IgD-negative memory B cell (primary cell): ENCODE data around the gene TMEM250. TPM values are rescaled to one million over a fixed set of nuclear protein-coding genes. Genes with fewer than 3 reads are reported as not detected.

ENCODE experiments used
- H3K27ac Mint-ChIP-seq, 3 donors: one replicate each; pipeline ENCODE4 v1.8.0; 2020 to 2022; ENCODE audit warnings: mild to moderate bottlenecking in 3 of 3, mixed read lengths in 3 of 3, moderate library complexity in 1 of 3
- H3K27me3 Mint-ChIP-seq: one replicate; pipeline ENCODE4 v1.8.0; 2021; ENCODE audit warnings: mixed read lengths
- H3K36me3 Mint-ChIP-seq: one replicate; pipeline ENCODE4 v1.8.0; 2020; ENCODE audit warnings: mild to moderate bottlenecking, mixed read lengths
- H3K4me1 Mint-ChIP-seq, 3 donors: one replicate each; pipeline ENCODE4 v1.8.0; 2020 to 2022; ENCODE audit warnings: mixed read lengths in 3 of 3, mild to moderate bottlenecking in 1 of 3
- H3K4me3 Mint-ChIP-seq, 4 donors: one replicate each; pipeline ENCODE4 v1.8.0; 2020 to 2022; ENCODE audit warnings: mild to moderate bottlenecking in 4 of 4, mixed read lengths in 4 of 4, moderate library complexity in 3 of 4
- H3K9me3 Mint-ChIP-seq, 3 donors: one replicate each; pipeline ENCODE4 v1.8.0; 2020 to 2021; ENCODE audit warnings: mixed read lengths in 3 of 3, mild to moderate bottlenecking in 1 of 3
- polyA plus RNA-seq: library from polyadenylated mRNA; unstranded; fragments of 300-500 nt; fragmentation: Illumina TruSeq; gene quantifications from one replicate; pipeline ENCODE4 v1.2.3, GENCODE V29; 2021

TMEM250 gene
- polyA plus RNA-seq, 1 donor from 2014 or later = 30.3 TPM

DNA sequence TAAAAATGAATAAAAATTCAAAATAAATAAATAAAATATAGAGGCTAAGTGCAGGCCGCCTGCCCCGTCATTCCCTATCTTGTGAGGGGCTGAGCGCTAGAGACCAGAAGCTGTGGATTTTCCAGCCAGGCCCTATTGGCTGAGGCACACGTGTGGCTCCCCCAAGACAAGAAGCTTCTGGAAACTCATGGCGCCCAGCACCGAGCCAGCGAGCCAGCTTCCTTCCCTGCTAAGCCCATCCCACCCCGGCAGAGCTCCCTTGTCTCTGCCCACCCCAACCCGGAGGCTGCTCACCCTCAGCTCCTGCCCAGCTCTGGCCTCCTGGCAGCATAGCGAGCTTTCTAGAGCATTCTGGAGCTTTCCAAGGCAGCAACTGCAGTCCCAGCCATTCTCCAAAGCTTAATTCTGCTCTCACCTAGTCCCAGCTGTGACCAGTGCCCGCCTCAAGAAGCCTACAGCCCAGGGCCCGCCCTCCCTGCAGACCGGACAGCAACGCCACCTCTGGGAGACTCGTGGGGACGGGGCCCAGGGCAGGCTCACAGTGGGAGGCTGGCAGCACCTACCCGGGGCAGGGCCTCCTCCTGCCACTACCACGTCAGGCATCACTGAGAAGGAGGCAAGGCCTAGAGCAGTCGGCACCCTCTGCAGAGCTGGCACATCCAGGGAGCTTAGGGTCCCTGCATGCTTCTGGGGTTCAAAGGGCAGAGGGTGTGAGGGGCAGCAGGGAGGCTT is 23.2 kb upstream of the TMEM250 start:
- H3K36me3 Mint-ChIP-seq = peaks cover 1% of the 10 kb centered on the region
- no peak overlapping the region for H3K27ac Mint-ChIP-seq
- no peaks in the 10 kb centered on the region for H3K9me3 Mint-ChIP-seq

DNA sequence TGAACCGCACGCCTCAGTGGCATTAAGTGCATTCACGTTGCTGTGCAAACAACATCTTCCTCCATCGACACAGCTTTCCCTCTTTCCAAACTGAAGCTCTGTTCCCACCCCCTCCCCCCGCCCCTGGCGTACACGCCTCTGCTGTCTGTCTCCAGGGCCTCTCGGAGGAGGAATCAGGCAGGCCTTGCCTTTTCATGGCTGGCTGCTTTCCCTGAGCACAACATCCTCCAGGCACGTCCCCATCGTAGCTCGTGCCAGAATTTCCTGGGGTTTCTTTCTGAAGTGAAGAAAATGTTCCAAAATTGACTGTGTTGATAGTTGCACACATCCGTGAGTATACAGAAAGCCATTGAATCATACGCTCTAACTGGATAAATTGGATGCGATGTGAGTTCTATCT is 22.3 kb upstream of the TMEM250 start:
- Mint-ChIP-seq H3K27ac (no peak overlapping the region), H3K4me3 (no peak overlapping the region), H3K9me3 (no peaks in the 10 kb centered on the region), H3K4me1 (no peaks in the 10 kb centered on the region), H3K27me3 (peaks cover 21% of the 10 kb centered on the region), H3K36me3 (peaks cover 1% of the 10 kb centered on the region)

More for the DNA sequence above, 23.2 kb upstream of the TMEM250 start:
- H3K4me1 Mint-ChIP-seq = no peaks in the 10 kb centered on the region
- peaks cover 23% of the 10 kb centered on the region for H3K27me3 Mint-ChIP-seq
- H3K4me3 Mint-ChIP-seq = no peak overlapping the region

DNA sequence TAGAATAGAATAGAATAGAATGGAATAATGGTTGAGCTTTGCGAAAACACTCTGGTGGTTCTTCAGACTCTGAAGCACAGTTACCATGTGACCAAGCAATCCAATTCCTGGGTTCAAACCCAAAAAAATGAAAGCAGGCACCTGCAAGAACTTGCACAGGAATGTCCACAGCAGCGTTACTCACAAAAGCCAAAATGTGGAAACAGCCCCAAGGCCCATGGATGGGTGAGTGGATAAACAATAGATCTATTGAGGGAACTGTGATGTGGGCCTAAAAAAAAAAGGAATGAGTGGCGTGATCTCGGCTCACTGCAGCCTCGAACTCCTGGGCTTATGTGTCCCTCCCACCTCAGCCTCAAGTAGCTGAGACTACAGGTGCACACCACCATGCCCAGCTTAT is 21.4 kb upstream of the TMEM250 start:
- Mint-ChIP-seq H3K27me3 (peaks cover 23% of the 10 kb centered on the region), H3K36me3 (peaks cover 1% of the 10 kb centered on the region), H3K4me3 (no peak overlapping the region), H3K27ac (no peak overlapping the region), H3K9me3 (no peaks in the 10 kb centered on the region), H3K4me1 (no peaks in the 10 kb centered on the region)

DNA sequence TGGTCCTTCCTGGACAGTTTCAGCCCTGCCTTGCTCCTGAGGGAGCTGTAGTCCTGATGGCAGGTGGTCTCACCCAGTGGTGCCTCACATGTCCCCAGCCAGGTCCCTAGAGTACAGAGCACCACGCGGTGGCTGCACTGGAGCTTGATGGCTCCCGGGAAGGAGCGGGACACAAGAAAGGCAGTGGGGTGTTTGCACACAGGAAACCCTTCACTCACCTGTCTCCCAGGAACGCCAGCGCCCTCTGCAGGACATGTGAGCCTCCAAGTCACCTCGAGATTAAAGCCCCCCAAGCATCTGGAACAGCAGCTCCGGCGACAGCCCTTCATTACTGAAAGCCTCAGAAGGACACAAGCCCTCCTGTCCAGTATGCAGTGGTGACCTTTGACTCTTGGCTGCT is 19.9 kb upstream of the TMEM250 start:
- no peak overlapping the region for H3K4me3 Mint-ChIP-seq
- H3K27me3 Mint-ChIP-seq = peaks cover 29% of the 10 kb centered on the region
- H3K27ac Mint-ChIP-seq = no peak overlapping the region
- no peaks in the 10 kb centered on the region for H3K9me3 Mint-ChIP-seq
- H3K4me1 Mint-ChIP-seq = peaks cover 0 to 3% (median 0%) of the 10 kb centered on the region in 3 donors
- H3K36me3 Mint-ChIP-seq = peaks cover 1% of the 10 kb centered on the region

DNA sequence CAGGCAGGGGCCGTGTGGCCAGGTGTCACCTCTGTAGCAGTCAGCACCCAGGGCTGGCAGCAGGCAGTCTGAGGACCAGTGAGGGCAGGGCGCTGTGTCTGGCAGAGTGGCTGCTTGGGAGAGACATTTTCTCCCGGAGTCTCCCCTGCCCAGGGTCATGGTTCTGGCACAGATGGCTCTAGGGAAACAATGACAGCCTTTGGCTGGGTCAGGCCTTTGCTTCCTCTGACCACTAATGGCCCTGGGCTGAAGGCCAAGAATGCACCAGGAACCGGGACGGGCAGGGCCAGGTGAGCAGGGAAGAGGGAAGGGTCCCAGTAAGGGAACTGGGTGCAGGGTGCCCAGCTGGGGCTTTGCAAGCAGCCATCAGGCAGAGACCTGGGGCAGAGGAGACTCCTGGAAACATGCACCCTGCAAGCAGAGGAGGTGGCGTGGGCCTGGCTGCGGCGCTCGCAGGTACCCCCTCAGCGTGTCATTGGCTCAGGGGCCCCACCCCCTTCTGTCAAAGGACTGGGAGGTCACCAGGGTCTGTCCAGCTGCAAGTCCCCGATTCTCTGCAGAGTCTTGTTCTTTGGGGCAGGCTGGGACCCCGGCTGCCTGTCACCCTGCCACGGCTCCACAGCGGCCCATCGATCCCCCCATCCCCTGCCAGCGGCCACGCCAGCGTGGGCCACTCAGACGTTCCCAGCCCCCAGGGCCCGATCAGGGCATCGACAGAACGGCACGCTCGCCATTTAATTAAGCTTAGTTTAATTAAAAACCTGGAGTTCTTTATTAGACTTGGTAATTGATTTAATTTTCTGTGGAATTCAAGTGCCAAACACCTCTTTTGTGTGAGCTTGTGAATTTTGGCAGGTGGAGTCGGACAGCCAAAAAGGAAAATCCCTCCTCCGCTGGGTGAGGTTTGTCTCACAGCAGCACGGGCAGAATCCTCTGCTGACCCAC is 18.9 kb upstream of the TMEM250 start:
- H3K9me3 Mint-ChIP-seq = no peaks in the 10 kb centered on the region
- H3K27me3 Mint-ChIP-seq = peaks cover 32% of the 10 kb centered on the region
- no peak overlapping the region for H3K4me3 Mint-ChIP-seq
- peaks cover 0 to 3% (median 0%) of the 10 kb centered on the region in 3 donors for H3K4me1 Mint-ChIP-seq
- H3K36me3 Mint-ChIP-seq = peaks cover 1% of the 10 kb centered on the region
- H3K27ac Mint-ChIP-seq = peak overlapping the region in 1 of 3 donors; percentile 10

DNA sequence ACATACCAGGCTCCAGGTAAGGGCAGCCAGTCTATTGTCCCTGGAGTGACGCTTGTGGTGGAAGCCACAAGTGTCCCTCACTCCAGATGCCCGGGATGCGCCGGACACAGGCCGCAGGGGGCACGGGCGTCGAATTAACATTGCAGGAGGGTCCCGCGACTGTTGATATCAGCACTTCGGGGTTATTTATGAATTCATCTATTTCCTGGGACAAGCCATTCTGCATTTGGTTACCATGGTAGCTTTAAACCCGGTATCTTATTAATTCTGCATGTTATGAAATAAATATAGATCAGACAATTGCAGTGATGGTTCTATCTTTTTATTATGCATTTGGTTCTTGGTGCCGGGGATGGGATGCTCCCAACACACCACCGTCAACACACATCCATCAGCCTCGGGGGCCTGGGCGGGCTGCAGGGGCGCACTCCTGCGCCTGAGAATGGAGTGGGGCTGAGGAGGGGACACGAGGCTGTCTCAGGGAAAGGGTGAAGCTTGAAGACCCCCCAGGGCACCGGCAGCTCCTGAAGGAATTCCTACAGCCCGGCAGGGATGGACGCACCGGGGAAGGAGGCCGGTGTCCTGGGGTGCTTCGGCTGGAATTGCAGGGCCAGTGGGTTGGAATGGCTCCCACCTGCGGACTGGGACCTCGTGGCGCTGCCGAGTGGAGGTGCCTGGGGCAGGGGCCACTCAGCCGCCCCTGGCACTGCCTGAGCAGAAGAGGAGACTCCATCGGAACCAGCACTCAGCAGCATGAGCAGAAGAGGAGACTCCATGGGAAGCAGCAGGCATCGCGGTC is 17.7 kb upstream of the TMEM250 start:
- H3K27me3 Mint-ChIP-seq = peaks cover 39% of the 10 kb centered on the region
- H3K36me3 Mint-ChIP-seq = peaks cover 1% of the 10 kb centered on the region
- H3K27ac Mint-ChIP-seq = no peak overlapping the region
- H3K9me3 Mint-ChIP-seq = no peaks in the 10 kb centered on the region
- peaks cover 0 to 3% (median 0%) of the 10 kb centered on the region in 3 donors for H3K4me1 Mint-ChIP-seq
- no peak overlapping the region for H3K4me3 Mint-ChIP-seq

DNA sequence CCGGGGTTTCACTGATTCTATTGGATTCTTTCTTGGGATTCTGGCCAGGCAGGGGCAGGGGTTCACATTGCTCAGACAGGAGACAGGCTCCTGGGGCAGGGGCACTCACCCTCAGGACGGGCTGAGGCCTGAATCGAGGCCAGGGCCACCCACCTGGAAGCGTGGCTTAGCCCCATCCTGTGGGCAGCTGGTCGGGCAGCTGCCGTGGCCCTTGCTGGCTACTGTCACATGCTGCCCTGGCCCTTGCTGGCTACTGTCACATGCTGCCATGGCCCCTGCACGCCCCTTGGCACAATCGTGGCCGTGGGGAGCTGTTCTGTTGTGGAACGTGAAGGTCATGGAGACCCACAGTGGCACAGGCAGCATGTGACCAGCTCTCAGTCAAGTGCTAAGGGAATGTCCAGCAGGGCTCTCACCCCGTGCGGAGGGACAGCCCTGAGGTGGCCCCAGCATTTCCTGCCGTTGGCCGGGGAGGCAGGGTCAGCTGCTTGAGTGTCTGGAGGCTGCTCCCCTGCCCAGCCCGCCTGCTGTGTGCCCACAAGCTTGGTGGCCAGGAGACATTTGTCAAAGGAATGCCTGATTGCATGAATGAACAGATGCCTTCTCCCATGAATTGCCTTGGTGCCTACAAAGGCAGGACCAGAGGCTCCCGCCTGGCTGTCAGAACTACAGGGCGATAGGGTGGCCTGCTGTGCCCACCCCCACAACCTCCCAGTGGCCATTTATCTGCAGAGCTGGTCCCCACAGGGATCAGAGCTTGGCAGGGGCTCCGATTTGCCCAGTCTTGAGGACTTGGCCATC is 16.9 kb upstream of the TMEM250 start:
- Mint-ChIP-seq H3K9me3 (no peaks in the 10 kb centered on the region), H3K27ac (no peak overlapping the region), H3K36me3 (no peaks in the 10 kb centered on the region), H3K4me1 (peaks cover 0 to 3% (median 0%) of the 10 kb centered on the region in 3 donors), H3K27me3 (peaks cover 41% of the 10 kb centered on the region), H3K4me3 (no peak overlapping the region)

DNA sequence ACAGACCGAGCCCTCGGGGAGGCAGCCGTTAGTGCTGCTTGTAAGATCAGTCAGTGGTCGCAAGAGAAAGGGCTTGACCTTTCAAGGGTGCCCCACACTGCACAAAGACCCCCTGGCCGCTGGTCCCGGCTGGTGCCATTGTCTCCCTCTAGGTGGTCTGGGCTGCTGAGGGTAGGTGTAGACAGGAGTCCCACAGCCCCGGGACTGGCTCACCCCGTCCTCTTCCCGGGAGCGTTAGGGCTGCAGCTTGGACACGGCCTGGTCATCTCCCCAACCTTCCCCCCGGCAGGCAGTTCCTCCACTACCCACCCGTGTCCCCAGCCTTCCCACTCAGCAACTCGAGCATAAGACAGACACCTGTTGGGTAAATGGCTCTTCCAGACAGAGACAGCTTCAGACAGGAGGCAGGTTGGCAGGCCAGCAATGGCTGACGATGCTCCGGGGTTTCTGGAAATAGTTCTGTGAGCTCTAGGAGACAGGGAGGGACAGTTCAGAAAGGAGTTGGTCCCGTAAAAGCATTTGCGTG is 15.3 kb upstream of the TMEM250 start:
- Mint-ChIP-seq H3K36me3 (peaks cover 1% of the 10 kb centered on the region), H3K27me3 (peaks cover 51% of the 10 kb centered on the region), H3K4me3 (peak overlapping the region in 2 of 4 donors; percentile 76 to 89), H3K4me1 (peaks cover 0 to 3% (median 0%) of the 10 kb centered on the region in 3 donors), H3K9me3 (no peaks in the 10 kb centered on the region), H3K27ac (no peak overlapping the region)

DNA sequence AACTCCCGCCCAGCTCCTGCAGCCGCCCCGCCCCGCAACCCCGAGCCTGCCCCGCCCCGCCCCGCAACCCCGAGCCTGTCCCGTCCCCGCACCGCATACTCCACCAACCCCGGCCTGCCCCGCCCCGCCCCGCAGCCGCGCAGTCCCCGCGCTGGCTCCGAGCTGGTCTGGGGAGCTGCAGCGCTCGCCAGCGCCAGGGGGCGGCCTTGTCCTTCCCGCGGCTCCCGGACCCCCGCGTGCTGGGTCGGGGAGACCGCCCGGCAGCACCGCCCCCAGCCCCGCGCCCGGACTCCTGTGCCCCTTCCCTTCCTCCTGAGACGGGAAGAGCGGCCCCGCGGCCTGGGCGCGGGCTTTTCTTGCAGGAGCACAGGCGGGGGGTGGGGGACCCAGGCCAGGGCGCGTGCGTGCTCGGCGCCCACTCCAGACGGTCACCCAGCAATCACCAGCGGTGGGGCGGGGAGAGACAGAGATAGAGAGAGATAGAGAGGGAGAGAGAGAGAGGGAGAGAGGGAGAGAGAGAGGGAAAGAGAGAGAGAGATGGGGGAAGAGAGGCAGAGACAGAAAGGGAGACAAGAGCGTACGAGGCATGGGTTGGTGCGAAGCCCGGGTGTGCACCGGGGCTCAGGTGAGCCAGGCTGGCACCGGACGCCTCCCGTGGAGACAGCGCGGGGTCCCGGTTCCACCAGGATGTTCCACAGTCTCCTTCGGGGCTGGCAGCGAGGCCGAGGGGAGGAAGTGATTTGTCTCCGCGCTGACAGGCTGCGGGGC is 14.7 kb upstream of the TMEM250 start:
- H3K4me1 Mint-ChIP-seq = peaks cover 0 to 3% (median 0%) of the 10 kb centered on the region in 3 donors
- H3K36me3 Mint-ChIP-seq = peaks cover 1% of the 10 kb centered on the region
- no peaks in the 10 kb centered on the region for H3K9me3 Mint-ChIP-seq
- peaks cover 47% of the 10 kb centered on the region for H3K27me3 Mint-ChIP-seq
- H3K27ac Mint-ChIP-seq = no peak overlapping the region
- H3K4me3 Mint-ChIP-seq = peak overlapping the region in 3 of 4 donors; percentile 65 to 84 (median 76)

DNA sequence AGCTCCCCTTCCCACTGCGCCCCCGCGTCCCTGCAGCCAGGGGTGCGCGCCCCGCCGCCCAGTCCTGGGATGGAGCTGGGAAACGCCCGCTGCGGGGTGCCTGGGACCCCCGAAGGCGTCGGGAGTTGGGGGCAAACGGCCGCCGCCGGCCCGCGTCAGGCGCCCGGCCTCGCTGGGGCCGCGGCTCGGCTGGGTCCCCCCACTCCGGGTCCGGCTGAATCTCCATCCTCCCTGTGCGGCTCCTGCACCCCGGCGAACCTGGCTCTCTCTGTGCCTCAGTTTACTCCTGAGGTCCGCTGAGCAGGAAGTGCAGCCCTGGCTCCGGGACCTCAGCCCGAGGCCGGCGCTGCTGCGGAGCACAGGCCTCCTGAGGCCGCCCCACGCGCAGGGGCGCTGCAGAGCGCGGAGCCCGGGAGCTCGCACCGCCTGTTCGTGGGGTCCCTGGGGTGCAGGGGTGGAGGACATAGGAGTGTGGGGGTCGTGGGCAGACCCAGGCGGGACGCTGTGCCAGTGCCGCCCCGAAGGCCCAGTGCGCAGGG is 13.9 kb upstream of the TMEM250 start:
- no peak overlapping the region for H3K27ac Mint-ChIP-seq
- H3K4me1 Mint-ChIP-seq = peaks cover 0 to 3% (median 0%) of the 10 kb centered on the region in 3 donors
- peaks cover 1% of the 10 kb centered on the region for H3K36me3 Mint-ChIP-seq
- no peak overlapping the region for H3K4me3 Mint-ChIP-seq
- no peaks in the 10 kb centered on the region for H3K9me3 Mint-ChIP-seq
- H3K27me3 Mint-ChIP-seq = peaks cover 45% of the 10 kb centered on the region

DNA sequence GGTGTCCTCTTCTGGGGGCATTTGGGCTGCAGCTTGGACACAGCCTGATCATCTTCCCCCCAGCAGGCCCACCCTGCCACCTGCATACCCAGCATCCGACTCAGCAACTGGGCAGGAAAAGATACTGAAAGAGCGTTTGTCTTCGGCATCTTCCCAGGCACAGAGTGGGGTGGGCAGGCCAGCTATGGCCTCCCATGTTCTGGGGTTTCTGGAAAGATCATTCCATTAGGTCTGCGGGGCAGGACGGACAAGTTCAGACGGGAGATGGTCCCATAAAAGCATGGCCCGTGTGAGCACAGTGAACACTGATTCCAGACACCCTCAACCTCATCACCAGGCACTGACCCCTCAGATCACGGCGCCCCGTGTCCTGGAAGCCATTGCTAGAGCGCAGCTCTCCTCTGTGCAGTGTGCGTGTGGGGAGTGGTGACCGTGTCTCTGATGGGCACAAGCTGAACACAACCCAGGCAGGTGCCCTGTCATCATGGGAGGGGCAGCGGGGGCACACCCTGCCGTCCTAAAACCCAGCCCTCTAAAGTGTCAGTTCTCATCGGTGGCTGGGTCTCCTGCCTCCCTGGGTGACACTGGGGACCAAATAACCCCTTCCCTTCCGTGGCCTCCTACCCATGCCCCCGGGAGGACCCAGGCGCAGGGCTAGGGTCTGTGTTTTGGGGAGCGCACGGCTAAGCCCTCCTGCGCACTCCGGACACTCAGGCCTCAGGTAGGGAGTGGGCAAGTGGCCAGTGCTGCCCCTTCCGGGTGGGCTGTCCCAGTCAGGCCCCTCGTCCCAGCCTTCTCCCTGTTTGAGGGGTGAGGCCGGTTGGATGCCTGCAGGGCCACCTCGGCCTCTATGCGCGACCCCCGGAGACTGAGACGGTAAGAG is 13.2 kb upstream of the TMEM250 start:
- H3K27ac Mint-ChIP-seq = no peak overlapping the region
- peak overlapping the region in 1 of 4 donors; percentile 83 for H3K4me3 Mint-ChIP-seq
- no peaks in the 10 kb centered on the region for H3K9me3 Mint-ChIP-seq
- H3K27me3 Mint-ChIP-seq = peaks cover 46% of the 10 kb centered on the region
- peaks cover 1% of the 10 kb centered on the region for H3K36me3 Mint-ChIP-seq
- H3K4me1 Mint-ChIP-seq = peaks cover 0 to 3% (median 0%) of the 10 kb centered on the region in 3 donors

DNA sequence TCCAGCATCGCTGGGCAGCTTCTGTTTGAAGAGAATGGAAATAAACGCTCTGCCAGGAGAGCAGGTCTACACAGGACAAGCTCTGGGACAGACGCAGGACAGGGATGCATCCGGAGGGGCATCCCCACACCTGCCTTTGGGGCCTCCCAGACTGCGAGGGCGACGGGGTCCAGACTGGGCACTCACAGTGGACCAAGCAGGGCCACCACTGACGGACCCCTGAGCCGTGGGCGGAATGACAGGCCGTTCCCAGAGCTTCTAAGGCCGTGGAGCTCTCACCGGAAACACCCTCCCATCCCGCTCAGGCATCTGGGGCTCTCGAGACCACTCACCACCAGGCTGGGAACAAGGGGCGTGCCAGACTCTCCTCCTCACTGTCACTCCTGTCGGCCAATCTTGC is 10.5 kb upstream of the TMEM250 start:
- H3K27ac Mint-ChIP-seq = no peak overlapping the region
- peaks cover 0 to 2% (median 0%) of the 10 kb centered on the region in 3 donors for H3K4me1 Mint-ChIP-seq
- no peaks in the 10 kb centered on the region for H3K9me3 Mint-ChIP-seq
- no peak overlapping the region for H3K4me3 Mint-ChIP-seq
- peaks cover 32% of the 10 kb centered on the region for H3K27me3 Mint-ChIP-seq
- H3K36me3 Mint-ChIP-seq = peaks cover 1% of the 10 kb centered on the region
